HFFc6 (cell line): ENCODE results near the gene MSL2. TPM values are rescaled to one million over a fixed set of nuclear protein-coding genes. Genes with fewer than 3 reads are reported as not detected.
"Not testable (repeated sequence)": the region's sequence is repeated elsewhere in the genome, so short reads cannot be mapped to it uniquely, and the experiment has no call there.

Source experiments
- DNase-seq: peaks from one replicate; pipeline ENCODE4 v3.0.0-alpha.2; 2018
- H3K27ac Mint-ChIP-seq: 2 replicates; pipeline ENCODE4 v1.8.0; 2020; ENCODE audit warnings: mild to moderate bottlenecking, mixed read lengths
- H3K27me3 Mint-ChIP-seq: 2 replicates; pipeline ENCODE4 v1.8.0; 2021; ENCODE audit warnings: mild to moderate bottlenecking, moderate library complexity, mixed read lengths; ENCODE audit not compliant: insufficient read depth
- H3K36me3 Mint-ChIP-seq: 2 replicates; pipeline ENCODE4 v1.8.0; 2021; ENCODE audit warnings: low read depth, mixed read lengths
- H3K4me1 Mint-ChIP-seq: 2 replicates; pipeline ENCODE4 v1.8.0; 2020; ENCODE audit warnings: low read depth, mixed read lengths
- H3K4me3 Mint-ChIP-seq: 2 replicates; pipeline ENCODE4 v1.8.0; 2020; ENCODE audit warnings: mild to moderate bottlenecking, moderate library complexity, mixed read lengths
- H3K9me3 Mint-ChIP-seq: 2 replicates; pipeline ENCODE4 v1.8.0; 2020; ENCODE audit warnings: mild to moderate bottlenecking, mixed read lengths
- total RNA-seq, 6 experiments: library from RNA; stranded (reverse); fragmentation: NEBNext Ultra II Directional; extraction: Animal tissue kit (Norgen Biotek cat#: 25700); gene quantifications; 2 replicates in 1 of 6; 3 replicates in 5 of 6; pipeline ENCODE4 v1.2.3, GENCODE V29; 2021
- TF ChIP-seq, protein P1 (sequence below): fragments of 200-600 bp; sonication (generic); IDR thresholded peaks from 2 replicates; pipeline ENCODE4 v1.5.0; 2021; ENCODE audit warnings: antibody characterized with exemption, mild to moderate bottlenecking

The MSL2 gene
- total RNA-seq, 6 experiments from 2014 or later, result 20.4 to 24.8 (median 22.2) TPM

GRCh38 chr3:136181741-136182140 lies 14.4 kb downstream of the MSL2 start:
- H3K27ac Mint-ChIP-seq, result no peak overlapping the region
- TF ChIP-seq, protein P1, sequence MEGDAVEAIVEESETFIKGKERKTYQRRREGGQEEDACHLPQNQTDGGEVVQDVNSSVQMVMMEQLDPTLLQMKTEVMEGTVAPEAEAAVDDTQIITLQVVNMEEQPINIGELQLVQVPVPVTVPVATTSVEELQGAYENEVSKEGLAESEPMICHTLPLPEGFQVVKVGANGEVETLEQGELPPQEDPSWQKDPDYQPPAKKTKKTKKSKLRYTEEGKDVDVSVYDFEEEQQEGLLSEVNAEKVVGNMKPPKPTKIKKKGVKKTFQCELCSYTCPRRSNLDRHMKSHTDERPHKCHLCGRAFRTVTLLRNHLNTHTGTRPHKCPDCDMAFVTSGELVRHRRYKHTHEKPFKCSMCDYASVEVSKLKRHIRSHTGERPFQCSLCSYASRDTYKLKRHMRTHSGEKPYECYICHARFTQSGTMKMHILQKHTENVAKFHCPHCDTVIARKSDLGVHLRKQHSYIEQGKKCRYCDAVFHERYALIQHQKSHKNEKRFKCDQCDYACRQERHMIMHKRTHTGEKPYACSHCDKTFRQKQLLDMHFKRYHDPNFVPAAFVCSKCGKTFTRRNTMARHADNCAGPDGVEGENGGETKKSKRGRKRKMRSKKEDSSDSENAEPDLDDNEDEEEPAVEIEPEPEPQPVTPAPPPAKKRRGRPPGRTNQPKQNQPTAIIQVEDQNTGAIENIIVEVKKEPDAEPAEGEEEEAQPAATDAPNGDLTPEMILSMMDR, result no peak
- H3K4me3 Mint-ChIP-seq, result no peak overlapping the region
- H3K27me3 Mint-ChIP-seq, result peaks cover 2% of the 10 kb centered on the region; the same call in 1 of the 2 replicates
- DNase-seq, result no peak
- peaks cover 4% of the 10 kb centered on the region; the same call in 1 of the 2 replicates for H3K36me3 Mint-ChIP-seq
- H3K9me3 Mint-ChIP-seq, result no peaks in the 10 kb centered on the region
- peaks cover 41% of the 10 kb centered on the region for H3K4me1 Mint-ChIP-seq

DNA sequence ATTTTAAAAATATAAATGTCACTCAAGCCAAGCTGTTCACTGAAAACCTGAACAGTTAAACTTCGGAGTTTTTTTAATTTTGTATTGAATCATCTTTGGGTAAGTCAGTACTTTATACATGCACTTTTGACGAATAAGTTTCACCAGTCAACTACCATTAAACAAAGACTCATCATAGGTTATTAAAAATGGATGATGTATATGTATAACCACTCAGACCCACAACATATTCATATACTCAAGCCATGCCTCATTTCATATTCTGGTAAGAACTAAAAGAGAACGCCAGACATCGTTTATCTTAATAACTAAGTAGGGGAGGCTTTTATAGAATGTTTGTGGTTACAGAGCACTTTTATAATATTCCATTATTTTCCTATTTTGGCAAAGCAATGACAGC lies 18.3 kb downstream of the MSL2 start:
- DNase-seq, result no peak
- Mint-ChIP-seq H3K4me3 (no peak overlapping the region), H3K4me1 (peaks cover 28% of the 10 kb centered on the region), H3K36me3 (peaks cover 2% of the 10 kb centered on the region; the same call in 1 of the 2 replicates), H3K9me3 (no peaks in the 10 kb centered on the region), H3K27me3 (peaks cover under 1% of the 10 kb centered on the region), H3K27ac (no peak overlapping the region)
- TF ChIP-seq, protein P1, result no peak

- H3K27ac Mint-ChIP-seq, result no peak overlapping the region
- DNase-seq, result no peak
- no peaks in the 10 kb centered on the region; the same call in 1 of the 2 replicates for H3K27me3 Mint-ChIP-seq
- H3K4me3 Mint-ChIP-seq, result no peak overlapping the region
- H3K9me3 Mint-ChIP-seq, result no peaks in the 10 kb centered on the region
- TF ChIP-seq, protein P1, result no peak
- H3K4me1 Mint-ChIP-seq, result peaks cover 7% of the 10 kb centered on the region
- no peaks in the 10 kb centered on the region for H3K36me3 Mint-ChIP-seq
Observed at GRCh38 chr3:136173939-136174490, 22.1 kb downstream of the MSL2 start.

DNA sequence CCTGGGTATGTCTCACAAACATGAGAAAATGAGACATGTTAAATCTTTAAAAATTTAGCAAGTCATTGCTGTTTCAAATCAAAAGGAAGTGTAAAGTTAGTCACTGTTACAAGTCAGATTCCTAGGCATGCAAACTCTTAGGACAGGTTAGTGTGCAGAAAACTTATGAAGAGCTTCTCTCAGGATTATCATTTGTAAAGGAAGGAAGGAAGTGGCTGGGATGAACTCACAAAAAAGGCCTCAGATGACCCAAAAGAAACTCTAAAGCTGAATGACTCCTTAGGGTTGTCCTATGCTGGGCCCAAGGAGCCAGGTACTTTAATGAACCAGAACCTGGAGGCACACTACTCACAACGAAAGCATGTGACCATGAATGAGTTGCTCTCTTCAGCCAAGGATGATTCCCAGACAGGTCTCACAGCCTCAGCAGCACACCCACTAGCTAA lies 25.0 kb downstream of the MSL2 start:
- Mint-ChIP-seq H3K27ac (no peak overlapping the region; the same call in 1 of the 2 replicates), H3K36me3 (peaks cover 13% of the 10 kb centered on the region; the same call in 1 of the 2 replicates)
- DNase-seq, result no peak

DNA sequence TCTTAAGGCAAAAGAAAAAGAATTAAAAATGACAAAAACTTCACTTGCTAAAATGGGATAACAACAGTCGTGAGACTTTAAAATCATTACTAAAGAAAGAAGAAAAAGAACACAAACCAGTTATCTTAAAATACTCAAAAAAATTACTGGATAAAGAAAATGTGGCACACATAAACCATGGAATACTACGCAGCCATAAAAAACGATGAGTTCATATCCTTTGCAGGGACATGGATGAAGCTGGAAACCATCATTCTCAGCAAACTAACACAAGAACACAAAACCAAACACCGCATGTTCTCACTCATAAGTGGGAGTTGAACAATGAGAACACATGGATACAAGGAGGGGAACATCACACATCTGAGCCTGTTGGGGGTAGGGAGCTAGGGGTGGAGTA lies 27.9 kb downstream of the MSL2 start:
- not testable (repeated sequence) for DNase-seq, H3K4me3 Mint-ChIP-seq, H3K27ac Mint-ChIP-seq, H3K27me3 Mint-ChIP-seq, H3K9me3 Mint-ChIP-seq
- peaks cover 17% of the 10 kb centered on the region; the same call in 1 of the 2 replicates for H3K36me3 Mint-ChIP-seq
- H3K4me1 Mint-ChIP-seq, result peaks cover 42% of the 10 kb centered on the region

More for the DNA sequence above, 25.0 kb downstream of the MSL2 start:
- H3K27me3 Mint-ChIP-seq, result no peaks in the 10 kb centered on the region; the same call in 1 of the 2 replicates
- H3K9me3 Mint-ChIP-seq, result no peaks in the 10 kb centered on the region
- peaks cover 29% of the 10 kb centered on the region for H3K4me1 Mint-ChIP-seq
- H3K4me3 Mint-ChIP-seq, result no peak overlapping the region; the same call in 1 of the 2 replicates
- TF ChIP-seq, protein P1, result no peak

DNA sequence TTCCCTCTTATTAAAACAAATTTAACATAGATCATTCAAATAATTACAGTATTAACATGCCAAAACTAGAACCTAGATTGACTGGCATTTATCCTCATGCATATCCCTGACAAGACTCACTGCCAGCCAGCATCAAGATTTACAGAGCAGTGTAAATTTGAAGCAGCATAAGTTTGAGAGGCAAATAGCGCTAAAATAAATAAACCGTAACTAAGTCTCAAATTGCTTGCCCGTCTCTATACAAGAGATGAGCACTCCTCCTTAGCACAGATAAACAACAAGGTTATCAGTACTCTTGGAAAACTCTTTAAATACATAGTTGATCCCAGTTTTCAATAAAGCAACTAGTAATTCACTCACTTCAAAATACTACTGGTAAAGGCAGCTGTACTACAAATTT lies 29.6 kb downstream of the MSL2 start:
- DNase-seq, result no peak
- TF ChIP-seq, protein P1, result no peak
- H3K27ac Mint-ChIP-seq, result peak overlapping the region; percentile 33; the same call in 1 of the 2 replicates
- peaks cover 42% of the 10 kb centered on the region for H3K4me1 Mint-ChIP-seq
- H3K36me3 Mint-ChIP-seq, result peaks cover 17% of the 10 kb centered on the region; the same call in 1 of the 2 replicates
- H3K27me3 Mint-ChIP-seq, result no peaks in the 10 kb centered on the region; the same call in 1 of the 2 replicates
- no peaks in the 10 kb centered on the region for H3K9me3 Mint-ChIP-seq
- H3K4me3 Mint-ChIP-seq, result no peak overlapping the region

DNA sequence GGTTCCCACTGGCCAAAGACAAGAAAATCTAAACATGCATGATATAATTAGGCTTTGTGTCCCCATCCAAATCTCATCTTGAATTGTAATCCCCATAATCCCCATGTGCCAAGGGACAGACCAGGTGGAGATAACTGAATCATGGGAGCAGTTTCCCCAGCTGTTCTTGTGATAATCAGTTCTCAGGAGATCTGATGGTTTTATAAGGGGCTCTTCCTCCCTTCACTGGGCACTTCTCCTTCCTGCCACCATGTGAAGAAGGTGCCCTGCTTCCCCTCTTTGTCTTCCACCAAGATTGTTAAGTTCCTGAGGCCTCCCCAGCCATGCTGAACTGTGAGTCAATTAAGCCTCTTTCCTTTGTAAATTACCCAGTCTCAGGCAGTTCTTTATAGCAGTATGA lies 32.5 kb downstream of the MSL2 start:
- H3K27me3 Mint-ChIP-seq, DNase-seq, H3K4me3 Mint-ChIP-seq, H3K9me3 Mint-ChIP-seq: not testable (repeated sequence)
- Mint-ChIP-seq H3K36me3 (peaks cover 19% of the 10 kb centered on the region), H3K27ac (peak overlapping the region; percentile 82), H3K4me1 (peaks cover 46% of the 10 kb centered on the region)
